ENCODE results near the gene CDH23. TPM values are rescaled to one million over a fixed set of nuclear protein-coding genes. Genes with fewer than 3 reads are reported as not detected.

Gene CDH23
- total RNA-seq, 1 donor = 0.36 TPM

DNA sequence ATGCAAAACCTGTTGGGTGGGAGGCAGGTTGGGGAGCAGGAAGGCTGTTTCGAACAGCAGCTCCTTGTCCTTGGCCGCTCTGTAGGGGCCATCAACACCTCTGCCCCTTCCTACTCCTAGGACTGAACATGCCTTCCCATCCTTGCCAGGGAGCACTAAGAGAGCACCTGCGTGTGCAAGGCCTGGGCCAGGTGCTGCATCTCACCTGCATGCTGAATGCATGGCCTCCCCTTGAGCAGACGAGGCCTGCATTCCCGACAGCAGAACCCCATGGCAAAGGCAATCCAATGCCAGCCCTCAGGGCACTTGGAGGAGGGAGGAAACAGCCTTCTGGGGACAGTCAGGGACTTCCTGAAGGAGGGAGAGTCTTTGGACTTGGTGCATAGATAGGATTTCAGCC is 365.6 kb downstream of the CDH23 start:
- Histone ChIP-seq H3K27ac (ENCODE audit: low read depth, low read length) (no peak overlapping the region), H3K36me3 (ENCODE audit: insufficient read depth, low read length) (peaks cover 21% of the 10 kb centered on the region), H2AFZ (ENCODE audit: low read length) (no peak overlapping the region), H3K79me2 (ENCODE audit: insufficient read depth, low read length) (peaks cover 6% of the 10 kb centered on the region), H4K20me1 (ENCODE audit: insufficient read depth, low read length) (peaks cover 11% of the 10 kb centered on the region), H3K4me2 (ENCODE audit: insufficient read depth, low read length) (no peak overlapping the region), H3K4me3 (ENCODE audit: insufficient read depth, low read length) (no peak overlapping the region), H3K4me1 (ENCODE audit: insufficient read depth, low read length) (peaks cover 37% of the 10 kb centered on the region), H3K27me3 (ENCODE audit: insufficient read depth, low read length) (no peaks in the 10 kb centered on the region), H3K9me3 (ENCODE audit: low read depth, low read length) (no peaks in the 10 kb centered on the region)
- TF ChIP-seq, protein P1, sequence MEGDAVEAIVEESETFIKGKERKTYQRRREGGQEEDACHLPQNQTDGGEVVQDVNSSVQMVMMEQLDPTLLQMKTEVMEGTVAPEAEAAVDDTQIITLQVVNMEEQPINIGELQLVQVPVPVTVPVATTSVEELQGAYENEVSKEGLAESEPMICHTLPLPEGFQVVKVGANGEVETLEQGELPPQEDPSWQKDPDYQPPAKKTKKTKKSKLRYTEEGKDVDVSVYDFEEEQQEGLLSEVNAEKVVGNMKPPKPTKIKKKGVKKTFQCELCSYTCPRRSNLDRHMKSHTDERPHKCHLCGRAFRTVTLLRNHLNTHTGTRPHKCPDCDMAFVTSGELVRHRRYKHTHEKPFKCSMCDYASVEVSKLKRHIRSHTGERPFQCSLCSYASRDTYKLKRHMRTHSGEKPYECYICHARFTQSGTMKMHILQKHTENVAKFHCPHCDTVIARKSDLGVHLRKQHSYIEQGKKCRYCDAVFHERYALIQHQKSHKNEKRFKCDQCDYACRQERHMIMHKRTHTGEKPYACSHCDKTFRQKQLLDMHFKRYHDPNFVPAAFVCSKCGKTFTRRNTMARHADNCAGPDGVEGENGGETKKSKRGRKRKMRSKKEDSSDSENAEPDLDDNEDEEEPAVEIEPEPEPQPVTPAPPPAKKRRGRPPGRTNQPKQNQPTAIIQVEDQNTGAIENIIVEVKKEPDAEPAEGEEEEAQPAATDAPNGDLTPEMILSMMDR (IDR thresholded peaks at IDR 0.05; ENCODE audit: extremely low read depth, low read depth, low read length) = no peak
- no peak for DNase-seq (ENCODE audit: insufficient read length, low spot score, missing footprints)

DNA sequence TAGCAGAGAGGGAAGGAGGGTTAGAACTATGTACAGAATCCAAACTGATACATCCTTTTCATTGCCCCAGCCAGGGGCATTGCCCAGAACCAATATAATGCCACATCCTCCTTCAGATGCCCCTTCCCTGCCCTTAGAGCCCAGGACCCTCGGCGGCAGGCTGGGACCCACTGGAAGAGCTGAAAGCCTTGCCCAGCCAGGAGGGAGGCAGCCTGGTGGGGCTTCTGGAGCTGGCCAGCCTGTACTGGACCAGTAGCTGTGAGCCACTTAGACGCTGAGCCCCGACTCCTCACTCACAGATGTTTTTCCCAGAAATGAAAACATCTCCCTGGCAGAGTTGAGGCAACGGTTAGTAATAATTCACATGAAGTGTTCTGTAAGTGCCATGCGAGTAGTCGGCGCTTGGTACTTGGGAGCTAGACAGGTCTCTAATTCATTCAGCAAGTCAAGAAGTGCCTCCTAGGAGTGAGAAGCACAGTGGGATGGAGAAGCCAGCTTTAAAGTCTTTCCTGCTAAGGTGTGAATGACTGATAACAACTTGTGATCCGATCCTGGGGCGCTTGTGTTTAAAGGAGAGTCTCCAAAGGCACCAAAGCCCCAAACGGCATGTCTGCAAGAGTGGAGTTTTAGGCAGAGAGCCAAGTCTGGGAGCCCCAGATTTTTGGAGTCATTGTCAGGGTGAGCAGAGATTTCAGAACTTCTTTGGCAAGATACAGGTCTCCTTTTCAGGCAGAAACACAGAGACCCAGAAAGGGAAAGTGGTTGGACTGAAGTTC is 366.8 kb downstream of the CDH23 start:
- Histone ChIP-seq H3K4me3 (ENCODE audit: insufficient read depth, low read length) (no peak overlapping the region), H3K36me3 (ENCODE audit: insufficient read depth, low read length) (peaks cover 11% of the 10 kb centered on the region), H2AFZ (ENCODE audit: low read length) (no peak overlapping the region), H3K27ac (ENCODE audit: low read depth, low read length) (peak overlapping the region; percentile 8), H3K79me2 (ENCODE audit: insufficient read depth, low read length) (peaks cover 6% of the 10 kb centered on the region), H3K4me2 (ENCODE audit: insufficient read depth, low read length) (no peak overlapping the region), H4K20me1 (ENCODE audit: insufficient read depth, low read length) (peaks cover 11% of the 10 kb centered on the region), H3K4me1 (ENCODE audit: insufficient read depth, low read length) (peaks cover 48% of the 10 kb centered on the region), H3K9me3 (ENCODE audit: low read depth, low read length) (no peaks in the 10 kb centered on the region), H3K27me3 (ENCODE audit: insufficient read depth, low read length) (no peaks in the 10 kb centered on the region)
- TF ChIP-seq, protein P1 (IDR thresholded peaks at IDR 0.05; ENCODE audit: extremely low read depth, low read depth, low read length) = no peak
- DNase-seq (ENCODE audit: insufficient read length, low spot score, missing footprints) = peak; percentile 86

DNA sequence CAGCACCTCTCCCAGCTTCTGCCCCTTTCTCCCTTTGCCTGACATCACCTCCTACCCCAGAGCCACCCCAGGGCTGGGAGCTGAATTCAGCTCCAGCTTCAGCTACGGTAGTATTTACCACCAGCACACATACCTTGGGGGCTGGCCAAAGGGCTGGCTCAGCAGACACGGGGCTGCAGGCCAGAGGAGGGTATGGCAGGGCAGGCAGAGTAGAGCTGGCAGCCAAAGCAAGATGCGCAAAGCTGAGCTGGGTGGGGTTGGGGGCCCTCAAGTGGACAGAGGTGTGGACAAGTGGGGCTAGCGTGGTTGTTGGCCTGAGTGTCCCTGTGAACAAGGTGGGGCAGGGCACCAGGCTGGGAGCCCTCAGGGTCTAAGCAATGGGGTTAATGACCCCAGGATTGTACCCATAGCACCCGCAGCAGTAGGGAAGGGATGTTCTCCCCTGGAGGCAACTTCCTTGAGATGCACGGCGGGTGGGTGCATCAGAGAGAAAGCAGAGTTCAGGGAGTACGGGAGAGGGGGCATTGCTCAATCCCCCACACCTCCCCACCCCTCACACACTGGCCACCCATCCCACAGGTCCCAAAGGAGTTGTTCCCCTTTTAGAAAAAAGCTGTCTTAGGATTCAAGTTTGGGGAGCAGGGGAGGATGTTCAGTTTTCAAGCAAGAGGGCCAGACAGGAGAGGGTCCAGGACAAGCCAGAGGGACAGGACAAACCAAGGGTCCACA is 368.6 kb downstream of the CDH23 start:
- Histone ChIP-seq H3K4me2 (ENCODE audit: insufficient read depth, low read length) (peak overlapping the region; percentile 4), H3K36me3 (ENCODE audit: insufficient read depth, low read length) (peaks cover 9% of the 10 kb centered on the region), H3K9me3 (ENCODE audit: low read depth, low read length) (no peaks in the 10 kb centered on the region), H3K4me1 (ENCODE audit: insufficient read depth, low read length) (peaks cover 64% of the 10 kb centered on the region), H3K27me3 (ENCODE audit: insufficient read depth, low read length) (no peaks in the 10 kb centered on the region), H3K27ac (ENCODE audit: low read depth, low read length) (peak overlapping the region; percentile 28), H3K4me3 (ENCODE audit: insufficient read depth, low read length) (no peak overlapping the region), H3K79me2 (ENCODE audit: insufficient read depth, low read length) (peaks cover 6% of the 10 kb centered on the region), H4K20me1 (ENCODE audit: insufficient read depth, low read length) (peaks cover 11% of the 10 kb centered on the region), H2AFZ (ENCODE audit: low read length) (peak overlapping the region; percentile 11)
- TF ChIP-seq, protein P1 (IDR thresholded peaks at IDR 0.05; ENCODE audit: extremely low read depth, low read depth, low read length) = no peak
- peak; percentile 88 for DNase-seq (ENCODE audit: insufficient read length, low spot score, missing footprints)
